Glutamatergic neuron (in vitro differentiated cells): ENCODE data around the gene AHNAK2. TPM values are rescaled to one million over a fixed set of nuclear protein-coding genes. Genes with fewer than 3 reads are reported as not detected.

Experiments used
- DNase-seq: peaks from one replicate; pipeline ENCODE4 v3.0.0; 2022
- H3K27ac Mint-ChIP-seq: one replicate; pipeline ENCODE4 v1.8.0; 2020; ENCODE audit warnings: mild to moderate bottlenecking, mixed read lengths, inconsistent platforms; ENCODE audit not compliant: unreplicated experiment
- H3K27me3 Mint-ChIP-seq: one replicate; pipeline ENCODE4 v1.8.0; 2020; ENCODE audit warnings: mild to moderate bottlenecking, moderate library complexity, mixed read lengths, inconsistent platforms; ENCODE audit not compliant: unreplicated experiment
- H3K36me3 Mint-ChIP-seq: one replicate; pipeline ENCODE4 v1.8.0; 2020; ENCODE audit warnings: mild to moderate bottlenecking, mixed read lengths, inconsistent platforms; ENCODE audit not compliant: unreplicated experiment
- H3K4me1 Mint-ChIP-seq: one replicate; pipeline ENCODE4 v1.8.0; 2020; ENCODE audit warnings: mild to moderate bottlenecking, low read depth, mixed read lengths, inconsistent platforms; ENCODE audit not compliant: unreplicated experiment
- H3K4me3 Mint-ChIP-seq: one replicate; pipeline ENCODE4 v1.8.0; 2020; ENCODE audit warnings: mild to moderate bottlenecking, mixed read lengths, inconsistent platforms; ENCODE audit not compliant: unreplicated experiment
- H3K9me3 Mint-ChIP-seq: one replicate; pipeline ENCODE4 v1.8.0; 2020; ENCODE audit warnings: mild to moderate bottlenecking, moderate library complexity, mixed read lengths, inconsistent platforms; ENCODE audit not compliant: unreplicated experiment
- CTCF ChIP-seq: fragments of 200-600 bp; sonication (generic); IDR thresholded peaks from one replicate; pipeline ENCODE4 v1.5.0; 2021; ENCODE audit not compliant: partially characterized antibody, unreplicated experiment
- total RNA-seq: library from RNA; stranded (reverse); fragmentation: NEBNext Ultra II Directional; extraction: Animal tissue kit (Norgen Biotek cat#: 25700); gene quantifications from one replicate; pipeline ENCODE4 v1.2.1, GENCODE V29; 2021; ENCODE audit not compliant: unreplicated experiment

AHNAK2 gene
- total RNA-seq, 1 donor from 2014 or later, result 44.8 TPM

DNA sequence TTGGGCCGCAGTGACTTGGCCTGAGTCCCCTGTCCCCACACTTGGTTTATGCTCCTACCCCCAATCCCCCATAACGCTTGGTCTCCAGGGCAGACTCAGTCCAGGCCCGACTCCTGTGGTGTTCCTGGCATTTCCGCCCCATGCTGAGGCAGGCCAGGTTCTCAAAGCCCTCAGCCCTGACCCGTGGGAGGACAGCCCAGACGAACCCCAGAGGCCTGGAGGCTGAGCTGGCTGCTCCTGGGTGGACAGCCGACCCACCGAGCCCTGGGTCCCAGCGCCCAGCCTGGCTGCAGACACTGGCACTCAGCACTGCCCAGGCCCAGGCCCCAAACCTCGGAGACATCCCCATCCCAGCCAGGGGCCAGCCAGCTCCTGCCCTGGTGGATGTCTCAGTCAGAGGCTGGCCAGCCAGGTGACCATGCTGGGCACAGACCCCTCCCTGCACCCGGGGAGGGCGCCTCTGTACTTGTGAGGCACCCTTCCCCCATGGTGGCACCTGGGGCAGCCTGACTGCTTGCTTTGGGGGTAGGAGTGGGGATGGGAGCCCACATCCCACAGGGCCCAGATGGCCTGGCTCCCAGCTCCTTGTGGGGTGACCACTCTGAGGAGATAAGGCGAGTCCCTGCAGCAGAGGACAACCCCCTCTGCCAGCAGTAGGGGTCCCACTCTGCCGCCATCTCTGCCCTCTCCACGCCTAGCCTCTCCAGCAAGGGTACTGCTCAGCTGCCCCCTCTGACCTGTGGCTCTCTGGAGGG, 52.1 kb downstream of the AHNAK2 start:
- H3K9me3 Mint-ChIP-seq, result peaks cover 10% of the 10 kb centered on the region
- no peak for DNase-seq
- H3K4me1 Mint-ChIP-seq, result no peaks in the 10 kb centered on the region
- H3K27ac Mint-ChIP-seq, result no peak overlapping the region
- no peak overlapping the region for H3K4me3 Mint-ChIP-seq
- H3K36me3 Mint-ChIP-seq, result peaks cover 6% of the 10 kb centered on the region
- peaks cover 3% of the 10 kb centered on the region for H3K27me3 Mint-ChIP-seq
- TF ChIP-seq CTCF, result no peak

GRCh38 chr14:104925214-104925854, 52.8 kb downstream of the AHNAK2 start:
- no peak for DNase-seq
- Mint-ChIP-seq H3K36me3 (peaks cover 7% of the 10 kb centered on the region), H3K4me1 (no peaks in the 10 kb centered on the region), H3K27me3 (peaks cover 3% of the 10 kb centered on the region), H3K4me3 (no peak overlapping the region), H3K9me3 (peaks cover 10% of the 10 kb centered on the region), H3K27ac (no peak overlapping the region)
- no peak for TF ChIP-seq CTCF

- H3K4me1 Mint-ChIP-seq, result no peaks in the 10 kb centered on the region
- no peak within 1 kb of the TSS for H3K4me3 Mint-ChIP-seq
- H3K9me3 Mint-ChIP-seq, result peaks cover 10% of the 10 kb centered on the region
- peaks cover 7% of the 10 kb centered on the region for H3K36me3 Mint-ChIP-seq
- no peaks in the 10 kb centered on the region for H3K27me3 Mint-ChIP-seq
- no peak for TF ChIP-seq CTCF
- no peak within 1 kb of the TSS for H3K27ac Mint-ChIP-seq
- no peak for DNase-seq
Observed at GRCh38 chr14:104924421-104925213, 53.6 kb downstream of the AHNAK2 start, which contains the start of gene PLD4. Gene PLD4, plus strand, starts transcription at chr14:104924879. Its CDS starts 2,262 bp downstream, at chr14:104927141.

DNA sequence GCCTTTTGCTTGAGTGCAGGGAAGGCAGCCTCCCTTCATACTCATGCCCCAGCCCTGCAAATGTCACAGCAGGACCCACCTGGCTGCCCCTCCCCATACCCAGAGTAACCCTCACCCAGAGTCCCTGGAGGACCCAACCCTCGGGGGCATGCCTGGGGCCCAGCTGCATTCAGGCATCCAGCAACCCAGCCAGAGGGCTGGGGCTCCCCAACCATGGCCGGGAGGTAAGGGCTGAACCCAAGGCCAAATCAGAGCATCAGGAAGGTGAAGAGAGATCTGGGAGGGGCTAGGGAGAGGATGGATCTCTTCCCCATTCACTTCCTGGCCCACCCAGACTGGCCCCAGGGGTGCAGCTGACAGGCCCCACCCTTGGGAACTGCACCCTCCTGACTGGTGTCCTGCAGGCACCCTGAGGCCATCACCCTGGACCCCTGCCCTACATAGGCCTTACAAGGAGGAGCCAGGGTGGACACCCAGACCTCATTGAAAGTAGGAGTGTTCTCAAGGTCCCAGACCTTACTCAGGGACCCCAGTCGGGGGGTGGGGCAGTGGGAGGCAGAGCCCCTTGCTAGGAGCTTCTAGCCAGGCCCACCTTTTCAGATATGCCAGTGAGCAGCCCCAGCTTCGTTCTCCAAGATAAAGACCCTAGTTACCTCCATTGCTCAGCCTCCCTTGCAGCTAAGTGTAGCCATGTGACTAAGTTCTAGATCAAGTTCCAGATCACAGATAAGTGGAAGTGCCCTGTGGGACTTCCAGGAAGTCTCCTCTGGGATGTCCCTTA, 54.3 kb downstream of the AHNAK2 start:
- H3K9me3 Mint-ChIP-seq, result peaks cover 10% of the 10 kb centered on the region
- H3K4me3 Mint-ChIP-seq, result no peak overlapping the region
- H3K4me1 Mint-ChIP-seq, result no peaks in the 10 kb centered on the region
- H3K27ac Mint-ChIP-seq, result no peak overlapping the region
- TF ChIP-seq CTCF, result no peak
- no peak for DNase-seq
- H3K27me3 Mint-ChIP-seq, result no peaks in the 10 kb centered on the region
- H3K36me3 Mint-ChIP-seq, result peaks cover 7% of the 10 kb centered on the region
